ENCODE results near the gene GJA1. TPM values are rescaled to one million over a fixed set of nuclear protein-coding genes. Genes with fewer than 3 reads are reported as not detected.
"Not testable (repeated sequence)": the region's sequence is repeated elsewhere in the genome, so short reads cannot be mapped to it uniquely, and the experiment has no call there.

GJA1 gene
- total RNA-seq, 1 experiment from 2014 or later, result 20.7 TPM

DNA sequence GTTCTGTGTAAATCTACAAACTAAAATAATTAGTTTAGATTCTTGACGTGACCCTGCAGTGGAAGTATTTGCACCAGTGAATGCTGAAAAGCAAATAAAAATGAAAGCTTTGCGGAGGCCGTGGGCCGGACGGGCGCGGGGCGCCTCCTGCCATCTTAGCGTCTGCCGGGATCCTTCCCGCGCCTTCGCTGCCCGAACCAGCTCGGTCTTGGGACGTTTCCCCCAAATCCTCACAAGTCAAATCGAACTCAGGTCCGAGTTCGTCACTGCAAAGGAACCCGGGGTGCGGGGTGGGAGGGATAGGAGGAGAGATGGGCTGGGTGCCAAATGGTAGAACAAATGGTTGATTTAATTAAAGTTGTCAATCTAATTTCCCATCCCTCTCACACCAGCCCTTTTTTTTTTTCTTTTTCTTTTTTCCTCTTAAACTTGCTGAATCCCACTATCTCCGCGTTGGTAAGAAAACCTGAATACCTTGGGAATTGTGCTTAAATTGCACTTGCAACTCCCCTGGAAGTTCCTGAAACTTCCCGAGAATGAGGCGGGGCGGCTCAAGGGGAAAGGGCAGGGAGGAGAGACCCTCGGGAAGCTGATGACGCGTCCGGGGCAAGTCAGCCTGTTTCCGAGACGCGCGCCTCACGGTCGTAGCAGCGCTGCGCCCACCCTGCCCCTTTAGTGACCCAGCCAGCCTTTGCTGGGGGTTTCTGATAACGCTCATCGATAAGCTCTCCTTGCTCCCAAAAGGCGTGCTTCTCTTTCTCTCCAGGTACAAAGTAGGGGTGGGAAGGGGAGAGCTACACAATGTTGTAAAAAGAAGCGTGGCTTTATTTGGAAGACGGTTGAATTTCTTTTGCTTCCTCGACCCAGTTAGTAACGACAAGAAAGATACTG lies 1.8 kb downstream of the GJA1 start:
- DNase-seq (ENCODE audit: low read depth), result peak; percentile 42

DNA sequence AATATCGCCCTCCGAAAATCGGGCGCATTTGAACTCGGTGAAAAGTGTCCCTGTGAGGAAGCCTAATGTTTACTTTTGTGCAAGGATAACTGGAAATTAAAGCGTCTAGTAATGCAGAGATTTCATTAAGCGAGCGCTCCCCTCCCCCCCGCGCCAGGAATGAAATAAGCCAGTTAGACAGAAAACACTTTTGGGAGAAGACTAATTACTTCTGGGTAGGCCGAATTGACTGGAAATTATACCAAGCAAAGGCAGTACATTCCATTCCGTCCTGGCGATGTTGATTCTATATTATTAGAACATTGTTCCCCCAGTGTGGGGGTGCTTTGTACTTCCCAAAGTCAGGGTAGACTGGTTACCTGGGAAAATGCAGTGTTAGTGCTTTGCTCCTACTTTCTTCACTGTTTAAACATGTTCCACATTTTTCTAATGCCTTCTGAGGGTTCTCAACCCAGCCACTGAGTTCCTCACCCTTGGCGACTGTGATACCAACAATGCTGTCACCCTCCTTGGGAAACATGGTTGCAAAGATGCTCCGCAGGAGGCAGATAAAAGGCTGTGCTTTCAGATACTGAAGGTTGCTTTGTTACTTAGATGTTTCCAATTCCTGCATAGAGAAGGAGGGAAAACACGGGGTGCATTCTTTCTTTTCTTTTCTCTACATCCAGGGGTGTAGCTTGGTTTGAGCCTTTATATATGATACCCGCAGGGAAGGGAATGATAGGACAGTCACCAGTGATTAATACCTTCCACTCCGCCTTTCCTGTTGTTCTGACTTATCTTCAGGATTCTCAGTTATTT lies 2.6 kb downstream of the GJA1 start:
- DNase-seq (ENCODE audit: low read depth), result peak; percentile 58

DNA sequence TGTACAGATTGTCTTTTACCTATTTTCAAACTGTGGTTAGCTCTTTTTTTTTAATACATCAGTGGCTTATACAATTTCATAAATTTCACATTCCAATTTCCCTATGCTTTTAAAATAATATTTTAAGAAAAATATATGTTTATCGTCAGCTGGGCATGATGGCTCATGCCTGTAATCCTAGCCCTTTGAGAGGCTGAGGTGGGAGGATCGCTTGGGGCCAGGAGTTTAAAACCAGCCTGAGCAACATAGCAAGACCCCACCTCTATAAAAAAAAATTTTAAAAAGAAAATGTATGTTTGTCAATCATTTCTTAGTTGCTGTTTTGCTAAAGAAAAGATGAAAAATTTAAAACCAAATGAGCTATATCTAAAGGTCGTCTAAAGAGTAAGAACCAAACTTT lies 3.4 kb downstream of the GJA1 start:
- DNase-seq (ENCODE audit: low read depth), result no peak

DNA sequence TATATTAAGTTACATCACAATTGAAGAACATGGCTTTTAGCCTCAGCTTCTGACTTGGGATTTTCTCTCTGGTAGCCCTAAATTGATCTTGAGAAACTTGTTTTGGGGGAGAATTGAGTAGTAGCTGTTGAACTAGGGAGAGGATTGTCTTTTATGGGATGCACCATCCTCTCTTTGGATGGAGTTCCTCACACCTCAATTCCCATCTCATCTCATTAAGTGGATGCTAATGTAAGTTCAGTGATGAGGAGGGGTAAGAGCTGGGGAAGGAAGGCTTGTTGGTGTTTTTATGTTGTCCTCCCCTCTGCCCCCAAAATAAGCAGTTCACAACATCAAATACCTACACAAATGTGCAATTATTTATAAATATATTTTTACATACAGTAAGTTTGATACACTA lies 4.0 kb downstream of the GJA1 start:
- no peak for DNase-seq (ENCODE audit: low read depth)

DNA sequence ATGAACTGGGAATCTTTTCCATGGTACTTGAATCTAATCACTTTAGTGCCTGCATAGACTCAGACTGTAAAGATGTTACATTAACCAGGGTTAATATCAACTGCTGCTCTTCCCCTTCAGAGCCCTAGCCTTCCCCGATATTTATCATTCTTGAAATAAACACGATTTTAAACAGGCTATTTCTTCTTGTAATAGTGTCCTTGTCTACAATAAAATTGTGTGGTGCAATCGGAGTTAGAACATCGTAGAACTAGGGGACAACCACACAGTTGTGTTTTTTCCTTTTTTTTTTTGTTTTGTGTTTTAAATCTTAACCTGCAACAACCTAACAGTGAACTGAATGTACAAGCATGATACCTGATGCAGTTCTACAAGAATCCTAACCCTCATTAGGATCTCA lies 4.5 kb downstream of the GJA1 start:
- DNase-seq (ENCODE audit: low read depth), result no peak

DNA sequence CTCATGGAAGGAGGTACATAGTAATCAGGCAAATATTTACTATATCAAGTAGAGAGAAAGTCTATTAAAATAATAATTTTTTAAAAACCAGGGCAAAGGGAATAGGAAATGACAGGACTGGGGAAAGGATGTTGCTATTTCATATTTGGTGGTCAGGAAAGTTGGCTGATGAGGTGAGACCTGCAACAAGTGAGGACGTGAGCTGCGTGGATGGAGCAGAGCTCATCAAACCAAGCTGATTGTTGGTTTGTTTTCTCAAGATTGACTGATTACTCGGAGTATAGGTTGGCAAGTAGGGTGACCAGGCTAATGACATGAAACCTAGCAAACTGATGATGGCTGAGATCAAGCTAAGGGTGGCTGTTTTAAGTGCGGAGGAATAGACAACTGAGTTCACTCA lies 6.0 kb downstream of the GJA1 start:
- DNase-seq (ENCODE audit: low read depth), result no peak

DNA sequence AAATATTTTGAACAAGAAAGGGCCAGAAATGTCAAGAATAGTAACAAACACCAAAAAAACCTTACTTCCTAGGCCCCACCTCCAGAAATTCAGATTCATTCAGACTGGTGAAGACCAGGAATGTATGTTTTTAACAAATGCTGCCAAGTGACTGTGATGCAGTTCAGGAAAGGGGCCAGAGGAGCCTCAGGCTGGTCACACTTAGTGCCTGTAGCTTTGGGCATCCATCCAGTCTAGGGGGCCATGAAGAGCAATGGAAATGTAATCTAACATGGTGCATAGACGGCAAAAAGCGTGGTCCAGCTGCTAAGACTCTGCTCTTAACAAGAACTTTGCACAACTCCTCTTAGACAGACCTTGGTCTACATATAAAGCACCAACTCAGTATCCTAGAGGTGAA lies 7.1 kb downstream of the GJA1 start:
- DNase-seq (ENCODE audit: low read depth), result peak; percentile 58

DNA sequence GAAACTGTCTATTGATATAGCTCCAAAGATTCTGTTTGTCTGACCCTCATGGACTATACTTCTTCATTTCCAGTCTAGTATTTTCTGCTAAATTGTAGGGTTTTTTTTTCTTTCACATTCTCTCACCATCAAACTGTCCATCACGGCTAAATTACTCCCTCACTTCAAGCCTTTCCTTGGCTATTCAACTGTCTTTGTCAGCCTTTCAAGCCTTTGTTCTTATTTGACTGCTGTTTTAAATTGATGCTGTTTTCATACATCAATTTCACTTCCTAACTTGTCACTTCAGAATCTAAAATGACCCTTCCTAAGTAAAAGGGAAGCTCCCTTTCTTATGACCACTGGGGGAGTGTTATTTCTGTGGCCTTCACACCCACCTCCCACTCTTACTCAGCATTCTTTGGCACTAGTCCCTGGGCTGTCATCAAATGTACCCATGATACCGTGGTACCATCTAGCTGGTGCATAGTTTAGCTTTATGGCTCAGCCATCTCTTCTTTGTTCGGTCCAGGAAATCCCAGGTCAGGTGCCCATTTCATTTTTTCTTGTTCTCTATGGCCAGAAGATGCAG lies 8.6 kb downstream of the GJA1 start:
- DNase-seq (ENCODE audit: low read depth), result peak; percentile 53

DNA sequence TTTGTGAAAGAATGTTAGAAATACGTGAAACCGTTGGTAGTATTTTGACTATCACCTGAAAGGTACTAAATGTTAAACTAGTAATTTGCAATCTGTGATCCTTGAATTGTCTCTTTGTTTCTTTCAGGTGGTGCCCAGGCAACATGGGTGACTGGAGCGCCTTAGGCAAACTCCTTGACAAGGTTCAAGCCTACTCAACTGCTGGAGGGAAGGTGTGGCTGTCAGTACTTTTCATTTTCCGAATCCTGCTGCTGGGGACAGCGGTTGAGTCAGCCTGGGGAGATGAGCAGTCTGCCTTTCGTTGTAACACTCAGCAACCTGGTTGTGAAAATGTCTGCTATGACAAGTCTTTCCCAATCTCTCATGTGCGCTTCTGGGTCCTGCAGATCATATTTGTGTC lies 11.3 kb downstream of the GJA1 start:
- not testable (repeated sequence) for DNase-seq (ENCODE audit: low read depth)

GRCh38 chr6:121447746-121448145 lies 12.3 kb downstream of the GJA1 start:
- DNase-seq (ENCODE audit: low read depth), result not testable (repeated sequence)

- DNase-seq (ENCODE audit: low read depth), result not testable (repeated sequence)
Measured at GRCh38 chr6:121448528-121448927, 13.1 kb downstream of the GJA1 start.

- DNase-seq (ENCODE audit: low read depth), result no peak
Measured at GRCh38 chr6:121449331-121449730, 13.9 kb downstream of the GJA1 start.

DNA sequence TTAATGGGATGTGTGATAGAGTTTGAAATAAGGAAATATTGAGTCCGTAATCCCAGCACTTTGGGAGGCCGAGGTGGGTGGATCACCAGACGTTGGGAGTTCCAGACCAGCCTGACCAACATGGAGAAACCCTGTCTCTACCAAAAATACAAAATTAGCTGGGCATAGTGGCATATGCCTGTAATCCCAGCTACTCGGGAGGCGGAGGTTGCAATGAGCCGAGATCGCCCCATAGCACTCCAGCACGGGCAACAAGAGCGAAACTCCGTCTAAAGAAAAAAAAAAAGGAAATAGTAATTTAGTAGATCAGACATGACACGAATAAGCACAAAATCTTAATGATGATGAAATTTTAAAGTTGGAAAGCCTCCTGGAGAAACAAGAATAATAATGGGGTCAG lies 14.8 kb downstream of the GJA1 start:
- DNase-seq (ENCODE audit: low read depth), result no peak

DNA sequence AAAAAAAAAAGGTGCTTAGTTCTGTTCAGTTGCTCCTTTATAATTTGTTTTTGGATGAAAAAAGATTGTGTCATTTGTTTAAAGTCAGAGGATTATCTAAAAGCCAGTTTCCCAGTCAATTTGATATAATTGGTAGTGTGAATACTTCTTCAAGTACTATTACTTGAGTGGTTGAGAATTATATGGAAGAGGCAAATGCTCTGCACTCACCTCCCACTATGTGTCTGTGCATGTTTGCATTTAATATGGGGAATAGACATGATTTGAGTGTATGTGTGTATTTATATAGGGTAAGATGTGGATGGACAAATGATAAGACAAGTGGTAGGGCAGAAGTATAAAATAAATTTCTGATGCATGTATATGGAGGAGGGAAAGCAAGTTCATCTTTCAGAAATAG lies 15.8 kb downstream of the GJA1 start:
- no peak for DNase-seq (ENCODE audit: low read depth)

GRCh38 chr6:121453191-121453590 lies 17.7 kb downstream of the GJA1 start:
- no peak for DNase-seq (ENCODE audit: low read depth)

DNA sequence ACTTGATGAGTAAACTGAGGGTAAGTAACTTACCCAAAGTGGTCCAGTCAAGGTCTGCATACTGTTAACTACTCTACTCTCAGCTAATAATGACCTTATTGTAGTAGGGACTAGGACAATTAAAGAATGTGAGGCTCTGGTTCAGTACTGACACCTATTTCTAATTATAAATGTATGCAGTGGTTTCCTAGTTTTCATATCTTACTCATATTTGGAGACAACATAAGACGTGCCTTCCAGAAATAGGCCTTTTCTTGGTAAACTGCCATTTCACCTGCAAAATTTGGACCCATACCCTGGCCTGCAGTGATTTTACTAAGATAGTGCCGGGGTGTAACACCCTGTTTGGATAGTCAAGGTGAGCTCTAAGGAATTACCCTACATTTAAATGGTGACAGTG lies 24.7 kb downstream of the GJA1 start:
- DNase-seq (ENCODE audit: low read depth), result no peak

GRCh38 chr6:121463087-121463486 lies 27.6 kb downstream of the GJA1 start:
- no peak for DNase-seq (ENCODE audit: low read depth)

- no peak for DNase-seq (ENCODE audit: low read depth)
Measured at GRCh38 chr6:121465101-121465500, 29.7 kb downstream of the GJA1 start.

DNA sequence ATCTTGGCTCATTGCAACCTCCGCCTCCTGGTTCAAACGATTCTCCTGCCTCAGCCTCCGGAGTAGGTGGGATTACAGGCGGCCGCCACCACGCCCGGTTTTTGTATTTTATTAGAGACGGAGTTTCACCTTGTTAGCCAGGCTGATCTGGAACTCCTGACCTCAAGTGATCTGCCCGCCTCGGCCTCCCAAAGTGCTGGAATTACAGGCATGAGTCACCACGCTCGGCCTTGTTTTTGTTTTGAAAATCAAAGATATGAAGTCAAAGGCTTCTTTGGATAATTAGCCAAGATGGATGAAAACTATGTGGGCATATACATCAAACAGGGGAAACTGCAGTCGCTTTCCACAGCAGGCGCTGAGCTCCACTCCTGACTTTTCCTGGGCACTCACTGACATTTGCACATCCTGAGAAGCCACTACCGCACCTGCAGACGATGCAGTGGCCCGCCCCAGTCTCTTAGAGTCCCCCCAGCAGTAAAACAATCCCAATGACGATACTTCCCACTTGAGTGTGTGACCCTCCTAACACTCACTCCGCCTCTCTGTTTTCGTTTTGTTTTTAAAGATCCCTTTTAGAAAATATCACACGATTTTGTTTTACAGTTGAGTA lies 44.1 kb downstream of the GJA1 start:
- peak; percentile 36 for DNase-seq (ENCODE audit: low read depth)

DNA sequence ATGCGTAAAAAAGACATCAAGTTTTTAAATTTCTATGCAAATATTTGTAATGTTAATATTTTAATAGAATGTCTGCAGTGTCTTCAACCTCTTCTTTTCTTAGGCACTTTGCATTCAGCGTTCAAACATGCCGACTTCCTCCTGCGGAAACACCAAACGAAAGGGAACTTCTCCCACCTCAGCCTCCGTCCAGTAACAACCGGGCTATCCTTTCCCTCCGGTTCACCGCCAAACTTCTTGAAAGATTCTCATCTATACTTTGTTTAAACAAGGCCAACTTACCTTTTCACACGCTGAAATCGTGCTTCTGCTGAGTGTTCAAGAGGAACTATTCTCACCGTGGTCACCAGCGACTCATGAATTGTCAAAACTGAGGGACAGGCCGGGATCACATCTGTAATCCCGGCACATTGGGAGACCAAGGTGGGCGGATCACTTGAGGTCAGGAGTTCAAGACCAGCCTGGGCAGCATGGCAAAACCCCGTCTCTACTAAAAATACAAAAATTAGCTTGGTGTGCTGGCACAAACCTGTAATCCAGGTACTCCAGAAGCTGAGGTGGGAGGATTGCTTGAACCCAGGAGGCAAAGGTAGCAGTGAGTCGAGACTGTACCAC lies 44.8 kb downstream of the GJA1 start:
- DNase-seq (ENCODE audit: low read depth), result peak; percentile 19

GRCh38 chr6:121482004-121482693 lies 46.7 kb downstream of the GJA1 start:
- peak; percentile 68 for DNase-seq (ENCODE audit: low read depth)

Data from RPMI7951 (cell line).